ENCODE measurements around the gene PDCL2.

The PDCL2 gene

GRCh38 chr4:55528491-55528890 is 63.6 kb downstream of the PDCL2 start:
- no peak overlapping the region for H3K4me3 ChIP-seq (ENCODE audit: low read length)
- no peak for DNase-seq (ENCODE audit: low read depth)
- no peak for TF ChIP-seq CTCF (IDR thresholded peaks at IDR 0.05; ENCODE audit: insufficient read depth, low read depth, low read length, missing control alignments)

GRCh38 chr4:55524844-55525571 is 67.0 kb downstream of the PDCL2 start:
- H3K4me3 ChIP-seq (ENCODE audit: low read length): no peak overlapping the region
- no peak for TF ChIP-seq CTCF (IDR thresholded peaks at IDR 0.05; ENCODE audit: insufficient read depth, low read depth, low read length, missing control alignments)
- DNase-seq (ENCODE audit: low read depth): peak; percentile 62

- TF ChIP-seq CTCF (IDR thresholded peaks at IDR 0.05; ENCODE audit: insufficient read depth, low read depth, low read length, missing control alignments): no peak
- DNase-seq (ENCODE audit: low read depth): no peak
- no peak overlapping the region for H3K4me3 ChIP-seq (ENCODE audit: low read length)
Observed at GRCh38 chr4:55518442-55518841, 73.6 kb downstream of the PDCL2 start.

- no peak for TF ChIP-seq CTCF (IDR thresholded peaks at IDR 0.05; ENCODE audit: insufficient read depth, low read depth, low read length, missing control alignments)
- DNase-seq (ENCODE audit: low read depth): no peak
- no peak overlapping the region for H3K4me3 ChIP-seq (ENCODE audit: low read length)
Observed at GRCh38 chr4:55517526-55518229, 74.4 kb downstream of the PDCL2 start.

GRCh38 chr4:55512922-55513571 is 79.0 kb downstream of the PDCL2 start:
- no peak for TF ChIP-seq CTCF (IDR thresholded peaks at IDR 0.05; ENCODE audit: insufficient read depth, low read depth, low read length, missing control alignments)
- peak; percentile 64 for DNase-seq (ENCODE audit: low read depth)
- no peak overlapping the region for H3K4me3 ChIP-seq (ENCODE audit: low read length)

- TF ChIP-seq CTCF (IDR thresholded peaks at IDR 0.05; ENCODE audit: insufficient read depth, low read depth, low read length, missing control alignments): no peak
- peak; percentile 26 for DNase-seq (ENCODE audit: low read depth)
- H3K4me3 ChIP-seq (ENCODE audit: low read length): no peak overlapping the region
Observed at GRCh38 chr4:55512077-55512476, 80.0 kb downstream of the PDCL2 start.
